SH-SY5Y (cell line): Measurements from ENCODE around the gene CXCL13.

ENCODE experiments used
- GATA2 ChIP-seq: IDR thresholded peaks from 2 replicates; pipeline ENCODE4 v1.6.1; 2011; ENCODE audit warnings: mild to moderate bottlenecking, low read depth, low read length
- GATA3 ChIP-seq: IDR thresholded peaks from 2 replicates; pipeline ENCODE4 v1.6.1; 2011; ENCODE audit warnings: low read depth, mild to moderate bottlenecking, low read length, moderate library complexity

DNA sequence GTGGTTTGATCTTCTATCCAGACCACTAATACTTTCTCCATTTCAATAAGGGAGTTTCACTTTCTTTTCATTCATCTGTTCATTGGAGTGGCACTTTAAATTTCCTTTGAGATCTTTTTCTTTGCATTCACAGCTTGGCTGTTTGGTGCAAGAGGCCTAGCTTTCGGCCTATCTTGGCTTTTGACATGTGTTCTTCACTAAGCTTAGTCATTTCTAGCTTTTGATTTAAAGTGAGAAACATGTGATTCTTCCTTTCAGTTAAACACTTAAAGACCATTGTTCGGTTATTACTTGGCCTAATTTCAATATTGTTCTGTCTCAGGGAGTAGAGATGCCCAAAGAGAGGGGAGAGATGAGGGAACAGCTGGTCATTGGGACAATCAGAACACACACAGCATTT is 24.3 kb downstream of the CXCL13 start:
- TF ChIP-seq GATA2 (no peak), GATA3 (no peak)
